Fibroblast of lung (primary cell): Measurements from ENCODE around the gene TPM2.

Source experiments
- CTCF ChIP-seq, 2 donors: IDR thresholded peaks in 1 of 2; conservative IDR thresholded peaks in 1 of 2; 1 replicate in 1 of 2; 2 replicates in 1 of 2; pipeline ENCODE4 v1.5.1; 2011 to 2012; ENCODE audit warnings: low read length in 2 of 2, control low read depth in 1 of 2, inconsistent platforms in 1 of 2, low read depth in 1 of 2, mild to moderate bottlenecking in 1 of 2
- EZH2 ChIP-seq: IDR thresholded peaks from 2 replicates; pipeline ENCODE4 v1.5.1; 2012; ENCODE audit warnings: low read length, control low read depth, mild to moderate bottlenecking; ENCODE audit errors: missing control alignments

GRCh38 chr9:35684921-35685320 lies 4.8 kb downstream of the TPM2 start:
- TF ChIP-seq EZH2 (no peak), CTCF (conservative IDR thresholded peaks at IDR 0.05 in 1 of 2, IDR thresholded peaks at IDR 0.05 in 1 of 2; ENCODE audit: low read depth in 1 of 2, low read length in 2 of 2) (no peak)
